ENCODE data around the gene TJP1. TPM values are rescaled to one million over a fixed set of nuclear protein-coding genes. Genes with fewer than 3 reads are reported as not detected.
A peak's percentile ranks its signal among the peaks of the same experiment; 100 is the strongest.
"Not testable (repeated sequence)": the region's sequence is repeated elsewhere in the genome, so short reads cannot be mapped to it uniquely, and the experiment has no call there.

The TJP1 gene
- total RNA-seq, 4 donors from 2014 or later: 59.1 to 99.9 (median 83.8) TPM

DNA sequence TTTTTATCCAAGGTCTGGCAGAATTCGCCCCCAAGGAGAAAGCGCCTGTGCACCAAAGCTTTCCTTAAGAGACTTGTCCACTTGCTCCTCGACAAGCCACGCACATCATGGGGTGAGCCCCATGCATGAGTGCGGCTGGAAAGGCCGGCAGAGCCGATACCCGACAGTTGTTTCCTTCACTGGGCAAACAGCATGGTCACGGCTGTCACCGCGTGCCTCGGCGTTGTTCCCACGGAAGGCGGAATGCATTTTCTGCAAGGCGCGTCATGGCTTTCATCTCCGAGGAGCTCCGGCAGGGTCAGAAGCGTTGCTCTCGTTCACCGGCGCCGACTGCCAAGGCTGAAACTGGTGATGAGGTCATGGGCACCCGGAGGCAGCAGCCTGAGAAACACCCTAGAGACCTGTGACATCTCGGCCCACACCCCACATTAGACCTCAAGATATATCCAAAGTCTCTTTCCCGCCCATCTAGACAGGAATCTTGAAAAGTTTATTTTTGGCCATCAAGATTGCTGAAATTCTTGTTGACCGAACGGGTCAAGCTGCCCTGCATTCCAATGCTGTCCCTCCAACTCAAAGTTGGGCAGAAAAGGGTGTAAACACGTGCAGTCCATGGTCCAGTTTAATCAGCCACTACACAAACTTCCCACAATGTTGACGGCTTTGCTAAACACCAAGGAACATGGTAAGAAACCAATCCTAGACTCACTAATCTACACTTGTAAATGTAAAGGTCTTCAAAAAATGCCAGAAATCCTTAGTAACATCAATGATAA lies 604 bp upstream of the TJP1 start:
- DNase-seq (ENCODE audit: low spot score in 2 of 2): peak; percentile 45 to 95
- TF ChIP-seq, protein P1, sequence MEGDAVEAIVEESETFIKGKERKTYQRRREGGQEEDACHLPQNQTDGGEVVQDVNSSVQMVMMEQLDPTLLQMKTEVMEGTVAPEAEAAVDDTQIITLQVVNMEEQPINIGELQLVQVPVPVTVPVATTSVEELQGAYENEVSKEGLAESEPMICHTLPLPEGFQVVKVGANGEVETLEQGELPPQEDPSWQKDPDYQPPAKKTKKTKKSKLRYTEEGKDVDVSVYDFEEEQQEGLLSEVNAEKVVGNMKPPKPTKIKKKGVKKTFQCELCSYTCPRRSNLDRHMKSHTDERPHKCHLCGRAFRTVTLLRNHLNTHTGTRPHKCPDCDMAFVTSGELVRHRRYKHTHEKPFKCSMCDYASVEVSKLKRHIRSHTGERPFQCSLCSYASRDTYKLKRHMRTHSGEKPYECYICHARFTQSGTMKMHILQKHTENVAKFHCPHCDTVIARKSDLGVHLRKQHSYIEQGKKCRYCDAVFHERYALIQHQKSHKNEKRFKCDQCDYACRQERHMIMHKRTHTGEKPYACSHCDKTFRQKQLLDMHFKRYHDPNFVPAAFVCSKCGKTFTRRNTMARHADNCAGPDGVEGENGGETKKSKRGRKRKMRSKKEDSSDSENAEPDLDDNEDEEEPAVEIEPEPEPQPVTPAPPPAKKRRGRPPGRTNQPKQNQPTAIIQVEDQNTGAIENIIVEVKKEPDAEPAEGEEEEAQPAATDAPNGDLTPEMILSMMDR (IDR thresholded peaks at IDR 0.05): no peak
- no peak for TF ChIP-seq POLR2A (IDR thresholded peaks at IDR 0.05)
- 6 to 11% methylated on average over 17 to 31 of the region's 31 CpGs for WGBS, 2 donors
- intact Hi-C loops (cut with DNase I; ENCODE audit: low total_unique reads): no loop called here
- H3K4me3 ChIP-seq (ENCODE audit: low read depth, poor library complexity, severe bottlenecking): peak overlapping the region; percentile 23

DNA sequence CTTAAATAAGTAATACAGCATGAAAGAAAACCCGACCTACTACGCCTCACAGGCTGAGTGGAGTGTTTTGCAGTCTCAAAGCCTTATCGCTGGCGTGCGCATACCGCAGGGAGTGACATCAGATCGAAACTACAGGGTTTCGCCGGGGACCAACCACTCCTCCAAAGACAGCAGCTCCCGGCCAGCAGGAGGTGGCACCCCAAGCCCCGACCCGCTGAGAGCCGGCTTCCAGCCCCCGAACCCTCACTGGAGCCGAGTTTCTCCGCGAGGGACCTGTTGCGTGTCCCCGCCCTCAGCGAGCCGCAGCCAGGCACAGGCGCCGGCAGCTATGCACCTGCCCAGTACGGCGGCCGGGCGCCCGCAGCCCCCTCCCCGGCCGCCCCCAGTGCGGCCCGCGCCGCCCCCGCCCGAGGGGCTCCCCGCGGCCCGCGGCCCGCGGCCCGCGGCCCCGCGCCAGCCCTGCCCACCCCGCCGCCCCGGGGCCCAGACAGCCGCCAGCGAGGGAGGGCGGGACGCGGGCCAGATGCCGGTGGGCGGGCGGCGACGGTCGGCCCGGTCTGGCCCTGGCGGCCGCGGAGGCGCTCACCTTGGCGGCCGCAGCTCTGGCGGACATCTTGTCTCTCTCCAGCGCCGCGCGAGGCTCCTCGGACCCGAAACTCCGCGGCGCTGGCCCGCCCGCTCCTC lies 710 bp downstream of the TJP1 start:
- 1 to 2% methylated on average over 24 to 53 of the region's 79 CpGs for whole genome bisulfite sequencing, 2 donors
- intact Hi-C loops (cut with DNase I; ENCODE audit: low total_unique reads): no loop called here
- DNase-seq (ENCODE audit: low spot score in 2 of 2): peak; percentile 60 to 92
- TF ChIP-seq, protein P1 (IDR thresholded peaks at IDR 0.05): no peak
- no peak for TF ChIP-seq POLR2A (IDR thresholded peaks at IDR 0.05)
- H3K4me3 ChIP-seq (ENCODE audit: low read depth, poor library complexity, severe bottlenecking): peak overlapping the region; percentile 53

DNA sequence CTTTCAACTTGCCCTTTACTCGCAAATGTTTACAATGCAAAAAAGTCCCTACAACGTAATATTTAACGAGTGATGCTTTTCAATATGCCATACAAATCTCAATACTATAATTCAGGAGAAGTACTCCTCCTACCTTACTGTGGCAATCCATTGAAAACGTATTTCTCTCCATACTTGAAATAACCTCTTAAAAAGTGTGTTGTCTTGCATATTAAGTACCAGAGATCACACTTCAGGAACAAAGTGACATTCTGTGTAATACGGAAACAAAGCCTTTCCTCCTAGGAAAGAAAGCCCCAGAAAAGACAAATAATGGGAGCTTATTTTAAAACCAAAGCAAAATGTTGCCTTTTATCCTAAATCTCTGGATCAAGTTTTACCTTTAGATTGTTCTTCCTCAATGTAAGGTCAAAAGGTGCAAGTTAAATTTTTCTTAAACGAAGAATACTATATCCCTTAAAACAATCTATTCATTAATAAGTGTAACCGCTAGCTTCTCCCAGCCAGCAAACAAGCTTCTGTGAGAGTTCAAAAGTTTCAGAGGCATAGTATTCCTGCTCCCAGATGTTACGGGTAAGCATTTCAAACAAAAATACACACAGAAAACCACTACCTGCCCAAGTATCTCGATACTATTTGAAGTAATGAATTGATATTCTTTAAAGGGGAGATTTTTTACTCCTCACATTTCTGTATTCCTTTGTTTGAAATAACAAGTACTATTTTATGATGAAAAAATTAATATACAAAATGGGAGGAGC lies 1.7 kb downstream of the TJP1 start:
- peak overlapping the region; percentile 2 for H3K4me3 ChIP-seq (ENCODE audit: low read depth, poor library complexity, severe bottlenecking)
- intact Hi-C loops (cut with DNase I; ENCODE audit: low total_unique reads): no loop called here
- no peak for TF ChIP-seq POLR2A (IDR thresholded peaks at IDR 0.05)
- WGBS, 2 donors: 44 to 46% methylated on average over 9 of the region's 9 CpGs
- DNase-seq (ENCODE audit: low spot score in 2 of 2): no peak

DNA sequence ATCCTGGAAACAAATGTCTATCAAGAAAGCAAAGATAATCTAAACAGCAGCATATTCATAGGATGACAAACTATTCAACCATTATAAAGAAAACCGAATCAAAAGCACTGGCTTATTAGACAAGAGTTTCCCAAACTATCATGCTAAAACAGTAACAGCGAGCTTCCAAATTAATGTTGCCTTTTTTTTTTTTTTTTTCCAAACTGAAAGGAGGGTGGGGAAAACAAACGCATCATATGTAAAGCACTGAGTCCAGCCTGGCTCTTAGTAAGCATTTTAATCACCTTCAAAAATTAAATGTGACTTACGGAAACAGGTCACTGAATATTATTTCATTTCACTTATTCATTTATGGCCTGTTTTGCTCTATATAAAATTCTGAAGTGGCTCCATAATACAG lies 2.3 kb downstream of the TJP1 start:
- intact Hi-C loops (cut with DNase I; ENCODE audit: low total_unique reads): no loop called here
- DNase-seq (ENCODE audit: low spot score in 2 of 2): no peak
- WGBS, 2 donors: 62 to 66% methylated on average over 4 of the region's 4 CpGs
- H3K4me3 ChIP-seq (ENCODE audit: low read depth, poor library complexity, severe bottlenecking): no peak overlapping the region
- TF ChIP-seq POLR2A (IDR thresholded peaks at IDR 0.05): no peak
- TF ChIP-seq, protein P1 (IDR thresholded peaks at IDR 0.05): no peak

DNA sequence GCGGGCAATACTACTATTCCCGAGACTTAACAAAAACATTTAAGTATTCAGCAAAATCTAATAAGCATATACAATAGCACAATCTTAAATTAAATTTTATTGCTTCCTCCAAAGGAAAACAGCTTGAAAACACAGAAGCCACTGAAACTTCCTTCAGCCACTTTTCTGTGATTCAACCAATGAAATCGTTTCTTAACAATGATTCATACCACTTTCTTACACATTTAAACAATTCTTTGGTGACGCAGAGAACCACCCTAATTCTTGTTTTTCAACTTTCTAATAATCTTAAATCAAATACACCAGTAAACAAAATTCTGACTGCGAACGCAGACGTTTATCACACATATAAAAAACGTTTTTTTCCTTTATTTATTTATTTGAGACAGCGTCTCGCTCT lies 4.1 kb downstream of the TJP1 start:
- WGBS, 2 donors: 84 to 85% methylated on average over 10 of the region's 10 CpGs

DNA sequence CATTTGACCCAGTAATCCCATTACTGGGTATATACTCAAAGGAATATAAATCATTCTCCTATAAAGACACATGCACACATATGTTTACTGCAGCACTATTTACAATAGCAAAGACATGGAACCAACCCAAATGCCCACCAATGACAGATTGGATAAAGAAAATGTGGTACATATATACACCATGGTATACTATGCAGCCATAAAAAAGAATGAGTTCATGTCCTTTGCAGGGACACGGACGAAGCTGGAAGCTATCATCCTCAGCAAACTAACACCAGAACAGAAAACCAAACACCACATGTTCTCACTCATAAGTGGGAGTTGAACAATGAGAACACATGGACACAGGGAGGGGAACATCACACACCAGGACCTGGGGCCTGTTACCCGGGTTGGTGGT lies 4.8 kb downstream of the TJP1 start:
- H3K4me3 ChIP-seq (ENCODE audit: low read depth, poor library complexity, severe bottlenecking); DNase-seq (ENCODE audit: low spot score in 2 of 2); intact Hi-C loops (cut with DNase I; ENCODE audit: low total_unique reads): not testable (repeated sequence)
- WGBS, 2 donors: 82 to 87% methylated on average over 3 of the region's 3 CpGs

More for the DNA sequence above, 4.1 kb downstream of the TJP1 start:
- H3K4me3 ChIP-seq (ENCODE audit: low read depth, poor library complexity, severe bottlenecking): no peak overlapping the region
- TF ChIP-seq POLR2A (IDR thresholded peaks at IDR 0.05): no peak
- TF ChIP-seq, protein P1 (IDR thresholded peaks at IDR 0.05): no peak
- no peak for DNase-seq (ENCODE audit: low spot score in 2 of 2)
- intact Hi-C loops (cut with DNase I; ENCODE audit: low total_unique reads): no loop called here

All from lower leg skin (tissue), 4 donors.